A549 (cell line): ENCODE measurements around the gene VAT1. TPM values are rescaled to one million over a fixed set of nuclear protein-coding genes. Genes with fewer than 3 reads are reported as not detected.

Source experiments
- ATAC-seq, 2 experiments: fragments of 200-7000 bp in 1 of 2; fragments of >200 bp in 1 of 2; cut with Nextera tagmentation in 1 of 2; cut with Tn5 transposase in 1 of 2; 3 replicates each; pipeline versions ENCODE4 v1.8.0 to v1.9.1; 2018 to 2020; ENCODE audit warnings: mild to moderate bottlenecking in 1 of 2, moderate library complexity in 1 of 2
- CTCF ChIA-PET: fragments of 300-600 bp; sonication (Branson Sonifier 250); formaldehyde crosslinking; extraction: SDS; loops from one replicate; lab custom pipeline; 2021; ENCODE audit warnings: antibody characterized with exemption, inconsistent platforms; lab: Yijun Ruan, JAX
- POLR2A ChIA-PET: fragments of 350-600 bp; formaldehyde crosslinking; extraction: SDS; loops from one replicate; lab custom pipeline; 2021; ENCODE audit warnings: antibody characterized with exemption, inconsistent platforms; lab: Yijun Ruan, JAX
- DNase-seq, 2 experiments: peaks; one replicate each; pipeline versions ENCODE4 v3.0.0 to v3.0.0-alpha.2; 2011 to 2016; ENCODE audit warnings: low read depth in 1 of 2, low spot score in 1 of 2
- FAIRE-seq: peaks from 2 replicates; lab custom pipeline; 2011; peaks lifted over from hg19 to GRCh38; lab: Jason Lieb, UNC
- H3K27ac ChIP-seq, 2 experiments: fragments of >200 bp; sonication (Bioruptor Twin); formaldehyde crosslinking; 3 replicates each; pipeline ENCODE4 v1.5.1; 2016 to 2017
- H3K4me1 ChIP-seq: fragments of >200 bp; sonication (Bioruptor Twin); formaldehyde crosslinking; 3 replicates; pipeline ENCODE4 v1.6.1; 2016
- H3K4me2 ChIP-seq: fragments of >200 bp; sonication (Bioruptor Twin); formaldehyde crosslinking; 3 replicates; pipeline ENCODE4 v1.6.1; 2016
- H3K4me3 ChIP-seq: fragments of >200 bp; sonication (Bioruptor Twin); formaldehyde crosslinking; 3 replicates; pipeline ENCODE4 v1.5.1; 2016
- H3K9me3 ChIP-seq: fragments of >200 bp; sonication (Bioruptor Twin); formaldehyde crosslinking; 3 replicates; pipeline ENCODE4 v1.6.1; 2016
- ATOH8 ChIP-seq: fragments of 250-450 bp; sonication (Bioruptor Pico); IDR thresholded peaks from 2 replicates; pipeline ENCODE4 v1.5.0; 2020; ENCODE audit warnings: low read depth, mild to moderate bottlenecking, moderate library complexity
- BCL3 ChIP-seq: fragments of >200 bp; sonication (Bioruptor Twin); formaldehyde crosslinking; IDR thresholded peaks from 3 replicates; pipeline ENCODE4 v1.6.1; 2016
- CBX2 ChIP-seq: fragments of 200-600 bp; sonication (generic); IDR thresholded peaks from 2 replicates; pipeline ENCODE4 v1.6.1; 2016; ENCODE audit warnings: low read depth, mild to moderate bottlenecking, borderline replicate concordance
- CBX8 ChIP-seq: fragments of 200-600 bp; sonication (generic); IDR thresholded peaks from 2 replicates; pipeline ENCODE4 v1.6.1; 2016
- CHD4 ChIP-seq: fragments of 200-600 bp; sonication (generic); IDR thresholded peaks from 2 replicates; pipeline ENCODE4 v1.6.1; 2016; ENCODE audit warnings: antibody characterized with exemption, mild to moderate bottlenecking, borderline replicate concordance
- EHF ChIP-seq: fragments of 250-450 bp; sonication (Bioruptor Pico); IDR thresholded peaks from 2 replicates; pipeline ENCODE4 v1.5.0; 2020; ENCODE audit warnings: mild to moderate bottlenecking
- EHMT2 ChIP-seq: fragments of 200-600 bp; sonication (generic); IDR thresholded peaks from 2 replicates; pipeline ENCODE4 v1.6.1; 2016; ENCODE audit warnings: antibody characterized with exemption, low read depth, mild to moderate bottlenecking, moderate library complexity
- EP300 ChIP-seq, 2 experiments: fragments of >200 bp; sonication (Bioruptor Twin); formaldehyde crosslinking; IDR thresholded peaks; 2 replicates in 1 of 2; 3 replicates in 1 of 2; pipeline ENCODE4 v1.6.1; 2016 to 2017
- FOSL2 ChIP-seq, 2 experiments: fragments of 450-650 bp in 1 of 2; fragments of >200 bp in 1 of 2; sonication (Bioruptor Twin) in 1 of 2; formaldehyde crosslinking; IDR thresholded peaks; 2 replicates each; pipeline versions ENCODE4 v1.5.0 to v1.6.1; 2016 to 2020; ENCODE audit warnings: mild to moderate bottlenecking in 1 of 2, moderate library complexity in 1 of 2
- KDM5A ChIP-seq: fragments of 200-600 bp; sonication (generic); IDR thresholded peaks from 2 replicates; pipeline ENCODE4 v1.6.1; 2016; ENCODE audit warnings: antibody characterized with exemption, mild to moderate bottlenecking
- MYC ChIP-seq: IDR thresholded peaks from 2 replicates; pipeline ENCODE4 v1.6.1; 2012; ENCODE audit warnings: mild to moderate bottlenecking, inconsistent platforms, low read length, improper control_type of control experiment, borderline replicate concordance
- NFE2L2 ChIP-seq: fragments of 150-350 bp; conservative IDR thresholded peaks from 2 replicates; pipeline ENCODE4 v1.6.1; 2014; ENCODE audit warnings: low read length
- NR3C1 ChIP-seq: fragments of >200 bp; sonication (Bioruptor Twin); formaldehyde crosslinking; IDR thresholded peaks from 3 replicates; pipeline ENCODE4 v1.6.1; 2017
- RARB ChIP-seq: fragments of 250-450 bp; sonication (Bioruptor Pico); IDR thresholded peaks from 2 replicates; pipeline ENCODE4 v1.8.0; 2021; ENCODE audit warnings: mild to moderate bottlenecking, moderate library complexity
- REST ChIP-seq: fragments of 200-600 bp; sonication (generic); IDR thresholded peaks from 2 replicates; pipeline ENCODE4 v1.6.1; 2016; ENCODE audit warnings: antibody characterized with exemption, mild to moderate bottlenecking, moderate library complexity
- RFX5 ChIP-seq: fragments of 450-650 bp; IDR thresholded peaks from 2 replicates; pipeline ENCODE4 v1.7.1; 2014; ENCODE audit warnings: antibody characterized with exemption, mild to moderate bottlenecking, moderate library complexity
- SMC3 ChIP-seq: fragments of >200 bp; sonication (Bioruptor Twin); formaldehyde crosslinking; IDR thresholded peaks from 3 replicates; pipeline ENCODE4 v1.6.1; 2018; ENCODE audit warnings: inconsistent platforms
- TP53 ChIP-seq: fragments of 250-450 bp; sonication (Bioruptor Pico); IDR thresholded peaks from 2 replicates; pipeline ENCODE4 v1.5.0; 2021; ENCODE audit warnings: mild to moderate bottlenecking, moderate library complexity
- ZC3H11A ChIP-seq: fragments of 450-650 bp; IDR thresholded peaks from 2 replicates; pipeline ENCODE4 v1.6.1; 2014; ENCODE audit warnings: antibody characterized with exemption, mild to moderate bottlenecking
- ZNF302 ChIP-seq: fragments of 250-450 bp; sonication (Bioruptor Pico); IDR thresholded peaks from 2 replicates; pipeline ENCODE4 v1.9.0; 2021; ENCODE audit warnings: inconsistent platforms, mild to moderate bottlenecking, moderate library complexity
- ZSCAN20 ChIP-seq: fragments of 250-450 bp; sonication (Bioruptor Pico); IDR thresholded peaks from 2 replicates; pipeline ENCODE4 v1.8.0; 2022; ENCODE audit warnings: mild to moderate bottlenecking, moderate library complexity
- WGBS: methylation state at CpG from one replicate; pipeline ENCODE4 v1.1.6; 2017; ENCODE audit errors: missing lambda C conversion rate; 5-methylcytosine and 5-hydroxymethylcytosine counted together
- polyA plus RNA-seq, 4 experiments: library from polyadenylated mRNA; depleted of rRNA in 3 of 4; stranded (reverse); fragments of >200 nt; fragmentation: RNase III in 1 of 4; extraction: RNeasy Plus Mini Kit Qiagen cat#74134 plus additional on column Dnase treatment in 1 of 4; gene quantifications; 2 replicates in 3 of 4; 3 replicates in 1 of 4; pipeline ENCODE4 v1.2.3, GENCODE V29; 2011 to 2017

Gene VAT1
- polyA plus RNA-seq, 2 of the 4 experiments (the other 2 are of a cell fraction), result 153 to 167 TPM

- no peak for TF ChIP-seq ATOH8 (CRISPR knock-in tag)
Observed at GRCh38 chr17:43020030-43020621, 2.1 kb downstream of the VAT1 start (continued).

GRCh38 chr17:43019418-43019817 lies 2.8 kb downstream of the VAT1 start:
- Histone ChIP-seq H3K4me2 (peak overlapping the region; percentile 98), H3K4me1 (peaks cover 29% of the 10 kb centered on the region), H3K4me3 (no peak overlapping the region), H3K27ac (peak overlapping the region; percentile 6 to 92; a peak in 4 of 6 replicates), H3K9me3 (no peaks in the 10 kb centered on the region)
- no peak for TF ChIP-seq NFE2L2
- no peak for TF ChIP-seq TP53 (CRISPR knock-in tag)
- TF ChIP-seq NR3C1, result no peak
- no peak for TF ChIP-seq RFX5
- no peak for TF ChIP-seq CBX8
- no peak for TF ChIP-seq EHMT2
- POLR2A ChIA-PET, result interaction anchor here (6.0 kb wide), 1 partner anchor 21 kb away, joined by 40 read pairs; the partner anchor contains the start of gene RPL27
- FAIRE-seq (no peak), ATAC-seq (no peak), DNase-seq (no peak)
- WGBS, result 44% methylated on average over 7 of the region's 7 CpGs
- CTCF ChIA-PET, result interaction anchor here (0.8 to 3.1 kb wide), 3 partner anchors 9 to 21 kb away, joined by 3 to 11 read pairs (median 3); partner anchors contain the start of gene RPL27

- ATAC-seq (no peak), FAIRE-seq (peak; percentile 73), DNase-seq (no peak)
- 63% methylated on average over 4 of the region's 4 CpGs for WGBS
- TF ChIP-seq RFX5 (no peak), NR3C1 (no peak), BCL3 (no peak)
- peaks cover 29% of the 10 kb centered on the region for H3K4me1 ChIP-seq
- H3K4me3 ChIP-seq, result no peak overlapping the region
- H3K27ac ChIP-seq, result no peak overlapping the region; a peak in 1 of 6 replicates
- CTCF ChIA-PET, result interaction anchor here (0.5 to 3.1 kb wide), 4 partner anchors 8 to 164 kb away, joined by 3 to 11 read pairs (median 4); partner anchors contain the start of gene RPL27
- POLR2A ChIA-PET, result interaction anchor here (6.0 kb wide), 1 partner anchor 21 kb away, joined by 40 read pairs; the partner anchor contains the start of gene RPL27
- H3K4me2 ChIP-seq, result peak overlapping the region; percentile 98
- H3K9me3 ChIP-seq, result no peaks in the 10 kb centered on the region
Observed at GRCh38 chr17:43018932-43019331, 3.3 kb downstream of the VAT1 start.

GRCh38 chr17:43018008-43018853 lies 4.0 kb downstream of the VAT1 start:
- H3K9me3 ChIP-seq, result no peaks in the 10 kb centered on the region
- ATAC-seq (no peak), DNase-seq (peak in 1 of 2 experiments; percentile 65), FAIRE-seq (no peak)
- ChIA-PET POLR2A (interaction anchor here (6.0 kb wide), 1 partner anchor 20 kb away, joined by 40 read pairs; the partner anchor contains the start of gene RPL27), CTCF (interaction anchor here (0.5 to 3.1 kb wide), 6 partner anchors 8 to 292 kb away, joined by 3 to 11 read pairs (median 4); partner anchors contain the start of genes IFI35 and RPL27)
- H3K27ac ChIP-seq, result no peak overlapping the region
- peaks cover 29% of the 10 kb centered on the region for H3K4me1 ChIP-seq
- WGBS, result 88% methylated on average over 17 of the region's 19 CpGs
- no peak overlapping the region; the same call in 2 of the 3 replicates for H3K4me2 ChIP-seq
- no peak overlapping the region for H3K4me3 ChIP-seq
- no peak for TF ChIP-seq ZC3H11A
- TF ChIP-seq SMC3, result no peak
- TF ChIP-seq CHD4, result no peak
- no peak for TF ChIP-seq KDM5A
- TF ChIP-seq MYC, result no peak
- no peak for TF ChIP-seq RARB
- no peak for TF ChIP-seq EHF (CRISPR knock-in tag)
- TF ChIP-seq FOSL2 (IDR thresholded peaks at IDR 0.05), result no peak
- no peak for TF ChIP-seq FOSL2 (CRISPR knock-in tag; IDR thresholded peaks at IDR 0.05)
- TF ChIP-seq ATOH8 (CRISPR knock-in tag), result no peak
- TF ChIP-seq CBX8, result no peak
- no peak for TF ChIP-seq ZSCAN20 (CRISPR knock-in tag)
- TF ChIP-seq CBX2, result no peak
- TF ChIP-seq REST, result no peak
- no peak for TF ChIP-seq EP300 (IDR thresholded peaks at IDR 0.05)
- TF ChIP-seq ZNF302, result no peak
